ENCODE results near the gene HAPLN1. TPM values are rescaled to one million over a fixed set of nuclear protein-coding genes. Genes with fewer than 3 reads are reported as not detected.

The HAPLN1 gene
- total RNA-seq, 1 experiment from 2014 or later, result 7.8 TPM

GRCh38 chr5:83718195-83718825, 2.3 kb downstream of the HAPLN1 start:
- Histone ChIP-seq H3K4me2 (ENCODE audit: low read length) (peak overlapping the region; percentile 13; the same call in 1 of the 2 replicates), H3K4me3 (ENCODE audit: low read length) (no peak overlapping the region), H3K27me3 (ENCODE audit: low read length) (no peaks in the 10 kb centered on the region), H3K9ac (ENCODE audit: low read length) (no peak overlapping the region), H3K27ac (ENCODE audit: low read length) (no peak overlapping the region), H3K9me3 (ENCODE audit: low read length) (no peaks in the 10 kb centered on the region), H3K4me1 (ENCODE audit: insufficient read depth, low read length) (peaks cover 28% of the 10 kb centered on the region), H3K9me2 (replicated peaks; ENCODE audit: low read length) (no peaks in the 10 kb centered on the region), H4K20me1 (ENCODE audit: low read length) (no peaks in the 10 kb centered on the region), H2AFZ (ENCODE audit: low read length) (0 out of 2 replicates have a peak overlapping the region, but pooled peaks have one; percentile 23), H3K36me3 (ENCODE audit: low read depth, low read length) (no peaks in the 10 kb centered on the region), H3K79me2 (ENCODE audit: low read length) (no peaks in the 10 kb centered on the region), H3F3A (ENCODE audit: low read length, unreplicated experiment) (no peaks in the 10 kb centered on the region)
- TF ChIP-seq EZH2 (IDR thresholded peaks at IDR 0.05; ENCODE audit: low read length, unreplicated experiment) (no peak), EZH2phosphoT487 (IDR thresholded peaks at IDR 0.05; ENCODE audit: borderline replicate concordance, low read length) (no peak), CTCF (conservative IDR thresholded peaks at IDR 0.05; ENCODE audit: low read depth, low read length) (peak; percentile 82)
- ATAC-seq (peak; percentile 37), DNase-seq (peak; percentile 72)
- intact Hi-C loops (cut with micrococcal nuclease), result loop anchor here (1.0 to 10.0 kb wide), 3 partner anchors 736 to 1556 kb away; no protein-coding TSS in a partner anchor
- CTCF ChIA-PET, result interaction anchor here (0.7 to 1.1 kb wide), 2 partner anchors 204 to 1363 kb away, joined by 3 read pairs; no protein-coding TSS in a partner anchor
- POLR2A ChIA-PET (ENCODE audit: unreplicated experiment), result no interaction called here
- BruUV-seq (replicated peaks), result no TSS peak

- H3K4me2 ChIP-seq (ENCODE audit: low read length), result no peak overlapping the region
- CTCF ChIA-PET, result no interaction called here
- no peak overlapping the region for H3K4me3 ChIP-seq (ENCODE audit: low read length)
- peaks cover 12% of the 10 kb centered on the region for H3K4me1 ChIP-seq (ENCODE audit: insufficient read depth, low read length)
- no peaks in the 10 kb centered on the region for H3K79me2 ChIP-seq (ENCODE audit: low read length)
- POLR2A ChIA-PET (ENCODE audit: unreplicated experiment), result no interaction called here
- ATAC-seq (no peak), DNase-seq (peak; percentile 21)
- no peaks in the 10 kb centered on the region for H3K9me3 ChIP-seq (ENCODE audit: low read length)
- H3K27me3 ChIP-seq (ENCODE audit: low read length), result no peaks in the 10 kb centered on the region
- TF ChIP-seq CTCF (conservative IDR thresholded peaks at IDR 0.05; ENCODE audit: low read depth, low read length) (no peak), EZH2 (IDR thresholded peaks at IDR 0.05; ENCODE audit: low read length, unreplicated experiment) (no peak), EZH2phosphoT487 (IDR thresholded peaks at IDR 0.05; ENCODE audit: borderline replicate concordance, low read length) (no peak)
- H3F3A ChIP-seq (ENCODE audit: low read length, unreplicated experiment), result no peaks in the 10 kb centered on the region
- H2AFZ ChIP-seq (ENCODE audit: low read length), result no peak overlapping the region
- no peak overlapping the region for H3K27ac ChIP-seq (ENCODE audit: low read length)
- H3K9ac ChIP-seq (ENCODE audit: low read length), result no peak overlapping the region
- no peaks in the 10 kb centered on the region for H4K20me1 ChIP-seq (ENCODE audit: low read length)
- BruUV-seq (replicated peaks), result no TSS peak
- intact Hi-C loops (cut with micrococcal nuclease), result loop anchor here (10.0 kb wide), 2 partner anchors 739 to 1559 kb away; no protein-coding TSS in a partner anchor
- H3K9me2 ChIP-seq (replicated peaks; ENCODE audit: low read length), result no peaks in the 10 kb centered on the region
- H3K36me3 ChIP-seq (ENCODE audit: low read depth, low read length), result no peaks in the 10 kb centered on the region; the same call in 1 of the 2 replicates
Observed at GRCh38 chr5:83715236-83716065, 5.2 kb downstream of the HAPLN1 start.

Measured in PC-3 (cell line).